HepG2 (cell line): Measurements from ENCODE around the gene CORO1C. TPM values are rescaled to one million over a fixed set of nuclear protein-coding genes. Genes with fewer than 3 reads are reported as not detected.

Source experiments
- ATAC-seq: fragments of 200-7000 bp; cut with Tn5 transposase; 3 replicates; pipeline ENCODE4 v1.9.1; 2020; ENCODE audit warnings: mild to moderate bottlenecking, moderate library complexity
- BruUV-seq: library from RNA; stranded (reverse); fragments of 400-500 nt; replicated peaks from 2 replicates; lab custom pipeline; 2021; lab: Mats Ljungman, UMichigan
- CTCF ChIA-PET: fragments of 300-600 bp; formaldehyde crosslinking; extraction: SDS; loops from one replicate; lab custom pipeline; 2021; ENCODE audit warnings: low total read pairs, inconsistent platforms, low intra/inter-chr PET ratio; lab: Yijun Ruan, JAX
- POLR2A ChIA-PET: fragments of 350-600 bp; sonication (Branson Sonifier 250); formaldehyde crosslinking; loops from one replicate; lab custom pipeline; 2020; ENCODE audit warnings: antibody characterized with exemption, inconsistent platforms; lab: Yijun Ruan, JAX
- DNase-seq: peaks from one replicate; pipeline ENCODE4 v3.0.0-alpha.2; 2015; ENCODE audit warnings: low spot score
- FAIRE-seq: peaks from 3 replicates; lab custom pipeline; 2011; peaks lifted over from hg19 to GRCh38; lab: Jason Lieb, UNC
- H2AFZ ChIP-seq: one replicate; pipeline ENCODE4 v1.6.1; 2011; ENCODE audit warnings: low read length, inconsistent platforms
- H3K27ac ChIP-seq: fragments of 300-600 bp; 3 replicates; pipeline ENCODE4 v1.8.0; 2011; ENCODE audit warnings: mixed run types, mild to moderate bottlenecking, mixed read lengths, low read length, inconsistent platforms; ENCODE audit not compliant: insufficient read depth; ENCODE audit errors: extremely low read length
- H3K27me3 ChIP-seq, 2 experiments: fragments of 200-600 bp in 1 of 2; 2 replicates in 1 of 2; 3 replicates in 1 of 2; pipeline versions ENCODE4 v1.6.0 to v1.8.0; 2011; ENCODE audit warnings: low read length in 2 of 2, mild to moderate bottlenecking in 2 of 2, moderate library complexity in 2 of 2, inconsistent platforms in 1 of 2; ENCODE audit not compliant: insufficient read depth in 2 of 2, control insufficient read depth in 1 of 2
- H3K36me3 ChIP-seq, 2 experiments: fragments of 200-600 bp in 1 of 2; replicated peaks in 1 of 2; 2 replicates in 1 of 2; 3 replicates in 1 of 2; pipeline versions ENCODE4 v1.5.1 to v1.8.0; 2011; ENCODE audit warnings: low read length in 2 of 2, inconsistent platforms in 1 of 2; ENCODE audit not compliant: insufficient read depth in 2 of 2, control insufficient read depth in 1 of 2
- H3K4me1 ChIP-seq: 2 replicates; pipeline ENCODE4 v1.5.1; 2012; ENCODE audit warnings: low read length, inconsistent platforms; ENCODE audit not compliant: insufficient read depth
- H3K4me2 ChIP-seq: 2 replicates; pipeline ENCODE4 v1.6.0; 2011; ENCODE audit warnings: low read depth, low read length, inconsistent platforms
- H3K4me3 ChIP-seq, 3 experiments: fragments of 200-600 bp in 1 of 3; sonication (generic), shearing (Covaris generic) in 1 of 3; replicated peaks in 1 of 3; 2 replicates each; pipeline ENCODE4 v1.5.1; 2011 to 2016; ENCODE audit warnings: low read length in 3 of 3, inconsistent platforms in 2 of 3, low read depth in 2 of 3, mild to moderate bottlenecking in 2 of 3, control low read depth in 1 of 3, mixed read lengths in 1 of 3; ENCODE audit not compliant: insufficient read depth in 1 of 3
- H3K79me2 ChIP-seq: one replicate; pipeline ENCODE4 v1.6.1; 2011; ENCODE audit warnings: low read length, inconsistent platforms; ENCODE audit not compliant: insufficient read depth
- H3K9ac ChIP-seq: 2 replicates; pipeline ENCODE4 v1.6.0; 2011; ENCODE audit warnings: mild to moderate bottlenecking, low read depth, low read length, inconsistent platforms; ENCODE audit not compliant: insufficient read depth
- H3K9me3 ChIP-seq: 2 replicates; pipeline ENCODE4 v1.5.1; 2012; ENCODE audit warnings: mild to moderate bottlenecking, low read length
- H4K20me1 ChIP-seq: 2 replicates; pipeline ENCODE4 v1.6.0; 2011; ENCODE audit warnings: inconsistent platforms, mild to moderate bottlenecking, low read length, moderate library complexity; ENCODE audit not compliant: insufficient read depth
- AKAP8 ChIP-seq: sonication (generic); formaldehyde crosslinking; IDR thresholded peaks from 2 replicates; pipeline ENCODE4 v1.5.1; 2020; ENCODE audit warnings: mild to moderate bottlenecking, missing genetic modification reagents
- ARHGAP35 ChIP-seq: sonication (generic); formaldehyde crosslinking; IDR thresholded peaks from 2 replicates; pipeline ENCODE4 v1.9.0; 2022; ENCODE audit warnings: mild to moderate bottlenecking, inconsistent platforms, moderate library complexity, missing genetic modification reagents, borderline replicate concordance
- ARID5B ChIP-seq: IDR thresholded peaks from 2 replicates; pipeline ENCODE4 v1.4.0; 2020; ENCODE audit warnings: mild to moderate bottlenecking, missing genetic modification reagents
- ATF7-NPFF ChIP-seq: sonication (generic); formaldehyde crosslinking; IDR thresholded peaks from 2 replicates; pipeline ENCODE4 v1.8.1; 2023; ENCODE audit warnings: mild to moderate bottlenecking, low read depth, missing genetic modification reagents, moderate library complexity
- CSRNP1 ChIP-seq: sonication (generic); formaldehyde crosslinking; IDR thresholded peaks from 2 replicates; pipeline ENCODE4 v1.8.1; 2023; ENCODE audit warnings: mild to moderate bottlenecking, missing genetic modification reagents
- EP300 ChIP-seq, 3 experiments: sonication (generic) in 1 of 3; formaldehyde crosslinking in 1 of 3; IDR thresholded peaks; 2 replicates each; pipeline versions ENCODE4 v1.5.1 to v1.6.1; 2011 to 2020; ENCODE audit warnings: low read depth in 2 of 3, low read length in 2 of 3, borderline replicate concordance in 1 of 3, improper control_type of control experiment in 1 of 3, mild to moderate bottlenecking in 1 of 3, missing genetic modification reagents in 1 of 3, moderate library complexity in 1 of 3
- KLF15 ChIP-seq: sonication (generic); formaldehyde crosslinking; IDR thresholded peaks from 2 replicates; pipeline ENCODE4 v1.8.1; 2023; ENCODE audit warnings: borderline replicate concordance, mild to moderate bottlenecking, inconsistent platforms, missing genetic modification reagents, mixed read lengths
- MAFG ChIP-seq: sonication (generic); formaldehyde crosslinking; IDR thresholded peaks from 2 replicates; pipeline ENCODE4 v1.5.1; 2020; ENCODE audit warnings: mild to moderate bottlenecking, missing genetic modification reagents
- PHF5A ChIP-seq: IDR thresholded peaks from one replicate; pipeline ENCODE4 v1.6.1; 2018; ENCODE audit warnings: low read depth, missing genetic modification reagents; ENCODE audit not compliant: unreplicated experiment
- PRDM4 ChIP-seq: sonication (generic); formaldehyde crosslinking; IDR thresholded peaks from 2 replicates; pipeline ENCODE4 v1.9.0; 2021; ENCODE audit warnings: missing genetic modification reagents, borderline replicate concordance
- RCOR2 ChIP-seq: IDR thresholded peaks from 2 replicates; pipeline ENCODE4 v1.6.1; 2016; ENCODE audit warnings: missing biosample characterization, missing genetic modification reagents
- ZNF530 ChIP-seq: sonication (generic); formaldehyde crosslinking; IDR thresholded peaks from 2 replicates; pipeline ENCODE4 v1.5.0; 2020; ENCODE audit warnings: low read depth, mild to moderate bottlenecking, missing genetic modification reagents
- ZNF720 ChIP-seq: sonication (generic); formaldehyde crosslinking; IDR thresholded peaks from 2 replicates; pipeline ENCODE4 v1.4.0; 2020; ENCODE audit warnings: missing genetic modification reagents
- ZNF766 ChIP-seq: sonication (generic); formaldehyde crosslinking; IDR thresholded peaks from 2 replicates; pipeline ENCODE4 v1.5.0; 2020; ENCODE audit warnings: missing genetic modification reagents, borderline replicate concordance
- ZSCAN21 ChIP-seq: sonication (generic); formaldehyde crosslinking; IDR thresholded peaks from 2 replicates; pipeline ENCODE4 v1.8.0; 2022; ENCODE audit warnings: mild to moderate bottlenecking, missing genetic modification reagents, moderate library complexity, borderline replicate concordance
- WGBS: methylation state at CpG from one replicate; pipeline ENCODE4 v1.1.6; 2017; ENCODE audit warnings: low lambda C conversion rate; 5-methylcytosine and 5-hydroxymethylcytosine counted together
- in situ Hi-C: cut with HindIII; loops from 2 replicates; pipeline ENCODE4 v1.10.0; 2017; ENCODE audit warnings: low pct_unique_long_range_greater_than_20kb; ENCODE audit not compliant: extremely low pct_ligation_motif_present
- intact Hi-C: fragments of 100-400 bp; cut with micrococcal nuclease; formaldehyde crosslinking; loops from one replicate; pipeline ENCODE4 v1.10.0; 2022; ENCODE audit not compliant: unreplicated experiment
- polyA plus RNA-seq, 8 experiments: library from polyadenylated mRNA; depleted of rRNA in 3 of 8; stranded (reverse) in 7 of 8; unstranded in 1 of 8; fragments of >200 nt; fragmentation: Illumina TruSeq in 4 of 8; extraction: Trizol in 4 of 8; gene quantifications; 2 replicates each; pipeline versions ENCODE4 v1.2.1 to v1.2.3, GENCODE V29; 2011 to 2016; ENCODE audit warnings: low read depth in 4 of 8, missing spikeins in 1 of 8, mixed read lengths in 1 of 8; ENCODE audit not compliant: insufficient read depth in 1 of 8
- total RNA-seq, 5 experiments: library from RNA; depleted of rRNA; stranded (reverse); fragments of >200 nt; fragmentation: Illumina TruSeq; extraction: Trizol; gene quantifications; 2 replicates each; pipeline ENCODE4 v1.2.3, GENCODE V29; 2016; ENCODE audit warnings: low read depth in 1 of 5

The CORO1C gene
- total and polyA plus RNA-seq, 2 of the 13 experiments (the other 11 are each of a cell fraction or from before 2014, with no cell fraction given): 73.7 to 131 TPM

- 70% methylated on average over 4 of the region's 4 CpGs for WGBS
- no TSS peak for BruUV-seq
- Histone ChIP-seq H3K4me1 (peaks cover 31% of the 10 kb centered on the region), H2AFZ (no peak overlapping the region), H3K27me3 (no peaks in the 10 kb centered on the region), H3K9ac (no peak overlapping the region), H3K4me2 (no peak overlapping the region), H4K20me1 (no peaks in the 10 kb centered on the region), H3K36me3 (no peaks in the 10 kb centered on the region), H3K4me3 (no peak overlapping the region), H3K9me3 (no peaks in the 10 kb centered on the region), H3K79me2 (no peaks in the 10 kb centered on the region), H3K27ac (no peak overlapping the region)
- ChIA-PET CTCF (no interaction called here), POLR2A (no interaction called here)
- intact Hi-C loops (no loop called here), in situ Hi-C loops (no loop called here)
- DNase-seq: no peak
- TF ChIP-seq ZSCAN21 (CRISPR knock-in tag) (no peak), ZNF766 (CRISPR knock-in tag) (no peak), AKAP8 (CRISPR knock-in tag) (no peak), MAFG (CRISPR knock-in tag) (no peak), ARID5B (no peak), CSRNP1 (CRISPR knock-in tag) (no peak), EP300 (IDR thresholded peaks at IDR 0.05; ENCODE audit: low read depth in 2 of 2, low read length in 2 of 2) (no peak), EP300 (CRISPR knock-in tag; IDR thresholded peaks at IDR 0.05; ENCODE audit: borderline replicate concordance) (no peak), RCOR2 (CRISPR knock-in tag) (no peak), PRDM4 (CRISPR knock-in tag) (no peak), ATF7-NPFF (no peak), KLF15 (CRISPR knock-in tag) (no peak), ZNF720 (CRISPR knock-in tag) (no peak), ARHGAP35 (CRISPR knock-in tag) (no peak), ZNF530 (CRISPR knock-in tag) (no peak), PHF5A (CRISPR knock-in tag) (no peak)
- FAIRE-seq: no peak
- ATAC-seq: no peak
Measured at GRCh38 chr12:108751821-108752220, 20.5 kb upstream of the CORO1C start.
